ENCODE data around the gene SLC22A2. TPM values are rescaled to one million over a fixed set of nuclear protein-coding genes. Genes with fewer than 3 reads are reported as not detected.
"Not testable (repeated sequence)": the region's sequence is repeated elsewhere in the genome, so short reads cannot be mapped to it uniquely, and the experiment has no call there.

SLC22A2 gene
- polyA plus RNA-seq, 1 experiment, result not detected

- no peak overlapping the region for H3K27ac ChIP-seq (ENCODE audit: low read depth, low read length)
- TF ChIP-seq, protein P1, sequence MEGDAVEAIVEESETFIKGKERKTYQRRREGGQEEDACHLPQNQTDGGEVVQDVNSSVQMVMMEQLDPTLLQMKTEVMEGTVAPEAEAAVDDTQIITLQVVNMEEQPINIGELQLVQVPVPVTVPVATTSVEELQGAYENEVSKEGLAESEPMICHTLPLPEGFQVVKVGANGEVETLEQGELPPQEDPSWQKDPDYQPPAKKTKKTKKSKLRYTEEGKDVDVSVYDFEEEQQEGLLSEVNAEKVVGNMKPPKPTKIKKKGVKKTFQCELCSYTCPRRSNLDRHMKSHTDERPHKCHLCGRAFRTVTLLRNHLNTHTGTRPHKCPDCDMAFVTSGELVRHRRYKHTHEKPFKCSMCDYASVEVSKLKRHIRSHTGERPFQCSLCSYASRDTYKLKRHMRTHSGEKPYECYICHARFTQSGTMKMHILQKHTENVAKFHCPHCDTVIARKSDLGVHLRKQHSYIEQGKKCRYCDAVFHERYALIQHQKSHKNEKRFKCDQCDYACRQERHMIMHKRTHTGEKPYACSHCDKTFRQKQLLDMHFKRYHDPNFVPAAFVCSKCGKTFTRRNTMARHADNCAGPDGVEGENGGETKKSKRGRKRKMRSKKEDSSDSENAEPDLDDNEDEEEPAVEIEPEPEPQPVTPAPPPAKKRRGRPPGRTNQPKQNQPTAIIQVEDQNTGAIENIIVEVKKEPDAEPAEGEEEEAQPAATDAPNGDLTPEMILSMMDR (IDR thresholded peaks at IDR 0.05; ENCODE audit: low read depth, low read length), result no peak
- no peak for DNase-seq (ENCODE audit: low read depth, low spot score)
- no peaks in the 10 kb centered on the region for H3K27me3 ChIP-seq (ENCODE audit: control insufficient read depth, insufficient read depth, low read length)
- ChIA-PET CTCF (no interaction called here), POLR2A (no interaction called here)
- H3K9me3 ChIP-seq (ENCODE audit: control insufficient read depth, insufficient read depth, low read length), result no peaks in the 10 kb centered on the region
- no peak overlapping the region for H3K4me3 ChIP-seq (ENCODE audit: low read depth, low read length)
Observed at GRCh38 chr6:160239929-160240690, 18.5 kb downstream of the SLC22A2 start.

DNA sequence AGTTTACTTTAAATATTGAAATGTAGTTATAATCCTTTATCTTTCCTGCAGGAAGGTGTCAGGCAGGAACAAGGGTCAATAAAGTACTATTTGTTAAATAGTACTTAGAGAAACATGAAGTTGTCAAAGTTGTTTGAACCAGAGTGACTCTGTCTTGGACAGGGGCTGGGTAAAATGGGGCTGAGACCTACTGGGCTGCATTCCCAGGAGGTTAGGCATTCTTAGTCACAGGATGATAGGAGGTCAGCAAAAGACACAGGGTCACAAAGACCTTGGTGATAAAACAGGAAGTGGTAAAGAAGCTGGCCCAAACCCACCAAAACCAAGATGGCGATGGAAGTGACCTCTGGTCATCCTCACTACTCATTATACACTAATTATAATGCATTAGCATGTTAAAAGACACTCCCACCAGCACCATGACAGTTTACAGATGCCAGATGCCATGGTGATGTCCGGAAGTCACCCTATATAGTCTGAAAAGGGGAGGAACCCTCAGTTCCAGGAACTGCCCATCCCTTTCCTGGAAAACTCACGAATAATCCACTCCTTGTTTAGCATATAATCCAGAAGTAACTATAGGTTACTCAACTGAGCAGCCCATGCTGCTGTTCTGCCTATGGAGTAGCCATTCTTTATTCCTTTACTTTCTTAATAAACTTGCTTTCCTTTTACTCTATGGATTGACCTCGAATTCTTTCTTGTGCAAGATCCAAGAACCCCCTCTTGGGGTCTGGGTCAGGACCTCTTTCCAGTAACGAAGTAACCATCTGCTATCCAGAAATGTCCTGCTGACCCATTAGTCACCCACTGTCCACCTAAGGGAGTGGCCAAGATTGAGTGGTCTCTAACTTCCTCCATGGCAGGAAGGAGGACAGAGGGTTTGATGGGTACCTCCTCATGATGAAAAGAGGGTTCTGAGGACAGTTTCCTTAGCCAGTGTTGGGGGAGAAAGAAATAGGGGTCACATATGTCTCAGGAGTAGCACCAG lies 19.6 kb downstream of the SLC22A2 start:
- H3K9me3 ChIP-seq (ENCODE audit: control insufficient read depth, insufficient read depth, low read length), result no peaks in the 10 kb centered on the region
- ChIA-PET POLR2A (no interaction called here), CTCF (interaction anchor here (0.6 kb wide), 1 partner anchor 1719 kb away, joined by 4 read pairs; no protein-coding TSS in a partner anchor)
- no peak overlapping the region for H3K27ac ChIP-seq (ENCODE audit: low read depth, low read length)
- no peaks in the 10 kb centered on the region for H3K27me3 ChIP-seq (ENCODE audit: control insufficient read depth, insufficient read depth, low read length)
- TF ChIP-seq, protein P1 (IDR thresholded peaks at IDR 0.05; ENCODE audit: low read depth, low read length), result no peak
- DNase-seq (ENCODE audit: low read depth, low spot score), result no peak
- H3K4me3 ChIP-seq (ENCODE audit: low read depth, low read length), result no peak overlapping the region

- POLR2A ChIA-PET, result no interaction called here
- no peaks in the 10 kb centered on the region for H3K9me3 ChIP-seq (ENCODE audit: control insufficient read depth, insufficient read depth, low read length)
- TF ChIP-seq, protein P1 (IDR thresholded peaks at IDR 0.05; ENCODE audit: low read depth, low read length), result no peak
- H3K27ac ChIP-seq (ENCODE audit: low read depth, low read length), result no peak overlapping the region
- no peak for DNase-seq (ENCODE audit: low read depth, low spot score)
- H3K4me3 ChIP-seq (ENCODE audit: low read depth, low read length), result no peak overlapping the region
- no peaks in the 10 kb centered on the region for H3K27me3 ChIP-seq (ENCODE audit: control insufficient read depth, insufficient read depth, low read length)
- CTCF ChIA-PET, result no interaction called here
Observed at GRCh38 chr6:160238278-160238711, 20.3 kb downstream of the SLC22A2 start.

GRCh38 chr6:160237597-160238275 lies 20.9 kb downstream of the SLC22A2 start:
- CTCF ChIA-PET; H3K27ac ChIP-seq (ENCODE audit: low read depth, low read length); DNase-seq (ENCODE audit: low read depth, low spot score); H3K27me3 ChIP-seq (ENCODE audit: control insufficient read depth, insufficient read depth, low read length); H3K9me3 ChIP-seq (ENCODE audit: control insufficient read depth, insufficient read depth, low read length); POLR2A ChIA-PET; H3K4me3 ChIP-seq (ENCODE audit: low read depth, low read length): not testable (repeated sequence)

GRCh38 chr6:160236235-160236872 lies 22.3 kb downstream of the SLC22A2 start:
- H3K27ac ChIP-seq (ENCODE audit: low read depth, low read length); H3K27me3 ChIP-seq (ENCODE audit: control insufficient read depth, insufficient read depth, low read length); H3K9me3 ChIP-seq (ENCODE audit: control insufficient read depth, insufficient read depth, low read length); POLR2A ChIA-PET; H3K4me3 ChIP-seq (ENCODE audit: low read depth, low read length); CTCF ChIA-PET; DNase-seq (ENCODE audit: low read depth, low spot score): not testable (repeated sequence)

GRCh38 chr6:160233950-160234640 lies 24.5 kb downstream of the SLC22A2 start:
- POLR2A ChIA-PET; H3K27ac ChIP-seq (ENCODE audit: low read depth, low read length); CTCF ChIA-PET: not testable (repeated sequence)

More at GRCh38 chr6:160233950-160234640, 24.5 kb downstream of the SLC22A2 start:
- not testable (repeated sequence) for H3K4me3 ChIP-seq (ENCODE audit: low read depth, low read length); H3K9me3 ChIP-seq (ENCODE audit: control insufficient read depth, insufficient read depth, low read length); H3K27me3 ChIP-seq (ENCODE audit: control insufficient read depth, insufficient read depth, low read length); DNase-seq (ENCODE audit: low read depth, low spot score)

All from AG04450 (cell line).